Stimulated activated CD8-positive, alpha-beta memory T cell treated with anti-CD3 and anti-CD28 coated beads, Interleukin-15, amount 100 ng/mL, for 24 hours (primary cell): ENCODE data around the gene SCAANT1.
A peak's percentile ranks its signal among the peaks of the same experiment; 100 is the strongest.

Source experiments
- DNase-seq: peaks from one replicate; pipeline ENCODE4 v3.0.0-alpha.2; 2020; ENCODE audit warnings: low read depth

Gene SCAANT1

DNA sequence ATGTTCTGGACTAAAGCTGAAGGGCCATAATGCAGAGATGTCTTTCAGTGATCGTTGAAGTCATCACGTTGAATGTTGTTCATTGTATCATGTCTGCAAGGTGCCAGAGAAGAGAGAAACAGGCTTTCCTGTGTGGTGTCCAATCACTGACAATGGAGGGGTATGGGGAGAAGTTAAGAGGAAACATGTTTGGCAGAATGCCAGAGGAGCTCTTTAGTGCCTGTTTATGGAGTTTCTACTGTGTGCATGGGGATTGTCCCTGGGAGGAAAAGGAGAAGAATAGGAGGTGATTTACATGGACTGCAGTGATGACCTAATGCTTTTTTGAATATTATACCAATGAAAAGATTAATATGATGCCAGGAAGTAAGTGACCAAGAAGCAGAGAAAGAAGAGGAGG, 11.7 kb downstream of the SCAANT1 start:
- DNase-seq: no peak

DNA sequence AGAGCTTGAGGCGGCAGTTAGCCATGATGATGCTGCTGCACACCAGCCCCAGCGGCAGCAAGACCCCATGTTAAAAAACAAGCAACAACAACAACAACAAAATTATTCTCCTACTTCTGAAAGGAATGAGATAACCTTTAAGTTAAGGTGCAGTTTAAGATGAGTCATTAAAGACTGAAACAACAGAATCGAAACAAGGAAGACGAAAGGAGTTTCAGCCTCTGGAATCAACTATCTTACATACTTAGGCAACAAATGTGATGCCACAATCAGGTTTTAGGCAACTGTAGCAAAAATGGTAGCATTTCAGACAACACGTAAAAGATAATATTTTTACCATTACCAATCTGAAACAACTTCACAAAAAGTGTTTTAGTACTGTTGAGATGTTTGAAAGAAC, 12.2 kb downstream of the SCAANT1 start:
- no peak for DNase-seq

DNA sequence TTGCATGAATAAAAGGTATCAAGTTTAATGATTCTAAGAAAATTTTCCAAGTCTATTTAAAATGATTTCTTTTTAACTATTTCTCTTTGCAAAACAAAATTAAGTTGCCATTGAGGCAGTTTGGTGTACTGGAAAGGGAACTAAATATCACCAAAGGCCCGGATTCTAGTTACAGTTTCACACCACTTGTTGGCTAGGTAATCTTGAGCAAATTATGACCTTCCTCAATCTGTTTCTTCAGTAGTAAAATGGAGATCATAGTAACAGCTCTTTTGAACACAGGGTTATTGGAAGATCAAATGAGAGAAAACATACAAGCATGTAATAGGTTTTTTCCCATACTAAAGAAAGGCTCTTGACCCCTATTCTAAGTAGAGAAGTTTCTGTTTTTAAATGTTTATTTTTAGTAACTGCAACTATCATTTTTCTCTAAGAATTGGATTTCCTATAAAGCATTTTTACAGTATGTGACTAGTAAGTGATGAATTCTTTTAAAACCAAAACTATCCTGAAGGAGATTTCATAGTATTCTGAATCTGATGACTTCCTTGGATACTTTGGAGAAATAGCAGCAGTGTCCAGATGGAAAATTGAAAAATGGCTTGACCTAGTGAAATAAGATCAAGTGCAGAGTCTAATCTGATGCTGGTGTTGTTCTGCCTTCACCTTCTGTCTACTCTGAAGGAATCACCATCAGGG, 15.7 kb downstream of the SCAANT1 start:
- no peak for DNase-seq

DNA sequence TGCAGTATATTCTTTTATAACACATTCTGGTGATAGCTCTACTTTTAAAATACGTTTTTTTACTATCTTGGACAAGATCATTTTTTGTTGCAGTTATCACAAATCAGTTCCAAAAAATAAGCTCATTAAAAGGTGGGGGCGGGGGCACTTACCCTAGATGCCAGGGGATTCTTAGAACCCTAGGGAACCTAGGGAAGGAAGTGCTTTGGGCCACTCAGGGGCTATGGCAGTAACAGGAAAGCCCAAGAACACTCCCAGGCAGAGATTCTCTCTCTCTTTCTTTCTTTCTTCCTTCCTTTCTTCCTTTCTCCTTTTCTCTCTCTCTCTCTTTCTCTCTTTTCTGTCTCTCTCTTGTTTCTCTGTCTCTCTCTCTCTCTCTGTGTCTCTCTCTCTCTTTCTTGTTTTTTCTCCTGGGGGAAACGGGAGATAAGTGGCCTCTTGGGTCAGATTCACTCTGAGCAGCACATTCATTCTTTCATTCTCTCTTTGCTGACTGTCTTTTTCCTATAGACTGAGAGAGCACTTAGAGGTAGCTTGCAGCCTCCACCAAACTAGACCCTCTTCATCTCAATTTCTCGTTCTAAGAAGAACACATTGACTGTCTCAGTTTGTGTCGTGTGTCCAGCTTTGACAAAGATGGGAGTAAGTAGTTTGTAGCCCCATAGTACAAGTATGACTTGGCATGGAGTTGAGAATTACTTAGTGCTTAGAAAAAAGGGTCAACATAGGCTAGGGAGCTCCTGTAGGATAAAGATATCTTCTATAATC, 16.6 kb downstream of the SCAANT1 start:
- DNase-seq: no peak

DNA sequence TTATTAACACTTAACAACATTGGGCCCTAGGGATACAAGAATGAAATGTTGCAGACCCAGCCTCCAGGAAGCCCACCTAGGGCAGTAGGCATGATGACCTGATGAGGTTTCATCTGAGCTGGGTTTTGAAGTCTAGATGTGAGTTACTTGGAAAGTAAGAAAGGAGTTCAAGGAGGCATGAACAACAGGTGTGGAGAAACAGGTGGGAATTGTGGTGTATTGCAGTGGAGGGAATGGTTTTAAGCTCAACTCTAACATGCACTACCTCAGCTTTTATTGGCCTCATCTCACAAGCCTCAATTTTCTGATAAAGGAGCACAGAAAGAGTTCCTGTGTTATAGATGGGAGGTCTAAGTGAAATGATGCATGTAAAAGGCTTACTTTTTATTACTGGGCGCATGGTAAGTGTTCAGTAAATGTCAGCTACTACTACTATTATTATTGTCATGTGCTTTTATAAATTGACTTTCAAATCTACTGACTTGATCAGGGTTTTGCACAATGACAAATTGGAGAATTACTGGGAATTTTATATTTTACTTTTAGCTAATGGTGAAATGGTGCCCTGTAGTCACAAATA, 19.3 kb downstream of the SCAANT1 start:
- DNase-seq: no peak

DNA sequence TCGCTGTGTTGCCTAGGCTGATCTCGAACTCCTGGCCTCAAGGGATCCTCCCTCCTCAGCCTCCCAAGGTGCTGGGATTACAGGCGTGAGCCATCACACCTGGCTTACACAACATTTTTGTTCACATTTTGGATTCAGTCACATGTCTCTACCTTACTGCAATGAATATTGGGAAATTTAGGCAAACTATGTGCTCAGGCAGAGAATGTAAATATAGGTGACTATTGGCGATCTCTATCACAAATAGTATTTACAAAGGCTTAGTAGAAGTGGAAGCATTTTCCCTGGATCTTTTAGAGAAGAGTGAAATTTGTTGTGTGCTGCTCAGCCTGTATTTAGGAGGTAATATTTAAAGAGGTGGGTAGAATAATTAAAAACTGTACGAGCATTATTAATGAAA, 20.7 kb downstream of the SCAANT1 start:
- DNase-seq: no peak

DNA sequence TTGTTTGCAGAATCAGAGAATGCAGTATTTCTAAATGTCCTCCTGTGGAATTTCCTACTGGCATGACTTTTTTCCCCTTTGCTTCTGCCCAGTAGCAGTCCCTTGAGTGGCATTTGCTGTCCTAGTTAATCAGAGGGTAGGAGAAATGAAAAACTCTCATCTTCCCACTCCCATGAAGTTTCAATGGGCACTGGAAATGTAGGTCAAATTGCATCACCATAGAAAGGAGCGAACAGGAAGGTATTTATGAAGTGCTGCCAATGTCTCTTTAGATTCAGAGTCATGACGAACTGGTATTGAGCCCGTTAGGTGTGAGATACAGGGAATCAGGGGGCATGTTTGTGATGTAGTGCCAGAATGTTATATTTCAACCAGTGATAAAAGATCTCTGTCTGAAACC, 25.3 kb downstream of the SCAANT1 start:
- DNase-seq: no peak

DNA sequence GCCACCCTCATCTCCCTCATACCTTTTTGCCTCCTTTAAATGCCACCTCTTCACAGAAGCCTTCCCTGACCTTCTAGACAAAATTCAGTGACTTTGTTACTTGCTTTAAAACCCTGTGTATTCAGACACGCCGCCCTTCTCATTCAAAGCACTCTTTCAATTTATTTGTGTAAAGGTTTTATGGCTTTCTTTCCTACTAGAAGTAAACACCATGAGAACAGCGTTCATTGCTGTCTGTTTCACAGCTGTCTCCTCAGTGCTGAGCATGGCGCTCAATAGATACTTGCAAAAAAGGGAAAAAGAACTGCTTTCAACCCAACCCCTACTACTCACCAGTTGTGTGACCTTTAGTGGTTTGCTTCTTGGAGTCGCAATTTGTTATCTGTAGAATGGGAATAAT, 31.5 kb downstream of the SCAANT1 start:
- no peak for DNase-seq

DNA sequence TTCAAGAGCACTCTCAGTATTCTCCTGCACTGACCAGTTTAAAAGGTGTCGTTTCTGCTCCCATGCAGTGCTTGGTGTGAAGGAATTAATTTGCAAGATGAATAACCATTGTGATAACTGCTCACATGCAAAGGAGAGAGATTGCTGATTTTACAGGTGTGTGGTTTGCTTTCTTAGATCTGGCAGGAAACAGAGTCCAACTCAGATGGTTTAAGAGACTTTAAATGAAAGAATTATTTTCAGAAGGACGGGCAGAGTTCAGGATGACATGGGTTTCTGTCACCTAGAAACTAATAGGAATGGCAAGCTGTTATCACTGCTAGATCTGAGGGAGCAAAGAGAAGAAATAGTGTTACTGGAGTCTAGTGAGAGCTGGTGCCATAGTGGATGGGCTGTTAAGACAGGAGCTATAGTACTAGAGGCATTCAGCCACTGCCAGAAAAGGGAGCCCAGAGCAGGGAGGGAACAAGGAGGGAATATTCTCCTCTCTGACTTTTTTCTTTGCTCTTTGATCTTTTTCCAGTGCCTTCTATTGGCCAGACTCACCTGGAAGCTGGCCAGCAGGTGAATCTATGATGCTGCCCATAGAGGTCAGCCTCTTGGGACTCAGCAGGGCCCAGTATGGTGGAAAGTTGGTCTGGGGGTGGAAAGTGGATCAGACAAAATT, 33.7 kb downstream of the SCAANT1 start:
- DNase-seq: no peak

DNA sequence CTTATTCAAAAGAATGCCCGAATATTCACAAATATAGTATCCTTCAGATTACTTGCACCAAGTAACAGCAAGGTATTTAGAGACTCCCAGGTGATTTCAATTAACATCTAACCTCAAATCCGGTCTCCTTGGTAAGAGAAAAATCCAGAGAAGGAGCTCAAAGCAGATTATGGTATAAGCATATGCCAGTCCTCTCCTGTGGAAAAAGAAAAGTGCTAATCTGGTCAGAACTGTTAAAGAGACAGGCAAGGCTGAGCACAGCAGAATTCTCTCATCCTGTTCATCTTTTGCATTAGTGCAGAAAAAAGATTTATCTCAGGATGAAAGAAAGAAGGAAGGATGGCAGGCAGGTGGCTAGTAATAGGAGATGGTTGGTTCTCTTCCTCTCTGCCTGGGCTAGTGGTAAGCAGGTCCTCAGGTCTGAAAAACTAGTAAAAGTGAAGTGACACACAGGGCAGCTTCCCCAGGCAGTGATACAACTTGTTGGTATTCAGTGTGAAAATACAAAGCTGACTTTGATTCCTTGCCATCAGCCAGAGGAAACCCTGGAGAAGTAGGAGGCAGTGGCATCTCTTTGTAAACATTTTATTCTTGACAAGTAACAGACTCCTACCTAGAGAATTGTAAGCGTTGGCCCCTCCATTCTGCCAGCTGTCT, 34.3 kb downstream of the SCAANT1 start:
- no peak for DNase-seq

DNA sequence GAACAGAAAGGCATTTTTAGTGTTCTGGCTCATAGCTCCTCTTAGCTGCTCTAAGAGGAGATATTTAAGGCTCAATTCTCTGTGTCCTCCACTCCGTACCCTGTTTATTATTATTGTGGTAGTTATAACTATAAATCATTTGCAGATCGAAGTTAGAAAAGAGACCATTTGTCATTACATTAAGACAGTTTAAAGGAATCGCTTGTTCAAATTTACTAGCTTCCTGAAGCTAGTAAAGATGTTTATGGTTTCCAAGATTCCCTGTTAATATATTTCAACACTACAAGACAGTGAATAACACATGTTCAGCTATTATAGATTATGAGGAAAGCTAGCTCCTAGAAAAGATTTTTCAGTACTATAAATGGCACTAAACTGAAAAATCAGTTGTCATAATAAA, 35.9 kb downstream of the SCAANT1 start:
- no peak for DNase-seq

DNA sequence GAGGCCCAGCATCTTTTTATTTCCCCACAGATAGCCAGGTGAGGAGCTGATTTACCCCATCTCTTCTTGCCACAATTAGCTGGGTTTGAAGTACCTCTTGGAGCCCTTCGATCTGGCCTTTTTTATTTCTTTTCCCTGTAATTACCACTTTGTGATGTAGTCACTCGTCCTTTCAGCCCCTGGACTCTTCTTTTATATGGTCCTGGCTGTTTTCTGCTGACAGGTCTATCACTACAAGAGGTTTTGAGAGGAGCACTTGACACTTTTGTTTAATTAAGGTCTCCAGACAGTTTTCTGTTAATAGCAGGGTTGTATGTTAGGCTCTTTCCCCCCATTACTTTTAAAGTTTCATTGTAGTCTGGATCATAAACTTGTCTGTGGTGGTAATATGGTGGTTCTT, 36.7 kb downstream of the SCAANT1 start:
- no peak for DNase-seq

DNA sequence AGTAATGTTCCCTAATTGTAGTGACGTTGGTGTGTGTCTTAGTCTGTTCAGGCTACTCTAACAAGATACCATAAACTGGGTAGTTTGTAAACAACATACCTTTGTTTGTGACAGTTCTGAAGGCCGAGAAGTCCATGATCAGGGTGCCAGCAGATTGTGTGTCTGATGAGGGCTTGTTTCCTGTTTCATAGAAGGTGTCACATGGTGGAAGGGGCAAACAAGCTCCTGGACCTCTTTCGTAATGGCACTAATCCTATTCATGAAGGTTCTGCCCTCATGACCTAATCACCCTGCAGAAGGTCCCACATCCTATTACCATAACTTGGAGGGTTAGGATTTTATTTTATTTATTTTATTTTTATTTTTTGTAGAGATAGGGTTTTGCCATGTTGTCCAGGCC, 37.4 kb downstream of the SCAANT1 start:
- no peak for DNase-seq

DNA sequence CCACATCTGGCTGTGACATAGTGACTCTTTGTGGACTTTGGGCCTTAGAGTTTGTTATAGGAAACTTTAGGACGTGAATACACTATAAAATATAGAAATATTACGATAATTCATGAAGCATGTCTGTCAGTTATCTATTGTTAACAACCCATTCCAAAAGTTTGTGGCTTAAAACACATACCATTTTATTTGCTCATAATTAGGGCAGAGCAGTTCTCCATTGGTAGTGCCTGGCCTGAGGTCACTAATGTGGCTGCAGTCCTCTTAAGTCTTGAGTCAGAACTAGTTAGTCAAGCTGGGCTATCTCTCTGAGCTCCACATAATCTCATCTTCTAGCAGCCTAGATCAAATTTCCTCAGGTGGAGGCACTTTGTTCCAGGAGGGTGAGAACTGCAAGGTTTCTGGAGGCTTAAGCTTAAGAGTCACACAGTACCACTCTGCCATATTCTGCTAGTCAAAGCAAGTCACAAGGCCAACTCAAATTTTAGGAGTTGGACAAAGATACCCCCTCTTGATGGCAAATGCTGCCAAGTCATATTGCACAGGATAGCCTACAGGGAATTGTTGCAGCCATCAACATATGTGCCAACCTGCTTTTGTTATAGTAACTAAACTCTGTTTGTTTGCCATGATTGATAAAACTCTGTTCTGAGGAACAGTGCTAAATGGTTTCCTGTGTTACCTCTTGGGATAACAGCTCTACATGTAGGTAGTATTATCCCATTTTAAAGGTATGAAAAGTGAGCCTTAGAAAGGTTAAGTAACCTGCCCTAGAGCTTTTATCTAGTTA, 39.9 kb downstream of the SCAANT1 start:
- DNase-seq: no peak

DNA sequence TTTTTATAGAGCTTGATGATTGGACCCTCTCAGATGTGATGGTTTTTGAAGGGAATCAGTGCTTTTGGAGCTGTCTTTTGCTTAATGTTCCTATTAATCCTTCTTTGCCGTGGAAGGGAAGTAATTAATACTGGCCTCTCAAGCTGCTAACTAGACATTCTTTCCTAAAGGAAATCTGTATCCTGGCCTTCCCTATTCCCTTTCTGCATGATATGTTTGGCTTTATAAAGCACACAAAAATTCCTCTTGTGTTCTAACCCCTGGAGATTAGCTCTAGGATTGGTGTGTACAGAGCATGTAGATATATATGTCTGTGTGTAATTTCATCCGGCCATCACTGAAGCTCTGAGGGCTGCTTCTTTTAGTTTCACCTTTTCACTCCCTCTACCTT, 41.6 kb downstream of the SCAANT1 start:
- DNase-seq: no peak

DNA sequence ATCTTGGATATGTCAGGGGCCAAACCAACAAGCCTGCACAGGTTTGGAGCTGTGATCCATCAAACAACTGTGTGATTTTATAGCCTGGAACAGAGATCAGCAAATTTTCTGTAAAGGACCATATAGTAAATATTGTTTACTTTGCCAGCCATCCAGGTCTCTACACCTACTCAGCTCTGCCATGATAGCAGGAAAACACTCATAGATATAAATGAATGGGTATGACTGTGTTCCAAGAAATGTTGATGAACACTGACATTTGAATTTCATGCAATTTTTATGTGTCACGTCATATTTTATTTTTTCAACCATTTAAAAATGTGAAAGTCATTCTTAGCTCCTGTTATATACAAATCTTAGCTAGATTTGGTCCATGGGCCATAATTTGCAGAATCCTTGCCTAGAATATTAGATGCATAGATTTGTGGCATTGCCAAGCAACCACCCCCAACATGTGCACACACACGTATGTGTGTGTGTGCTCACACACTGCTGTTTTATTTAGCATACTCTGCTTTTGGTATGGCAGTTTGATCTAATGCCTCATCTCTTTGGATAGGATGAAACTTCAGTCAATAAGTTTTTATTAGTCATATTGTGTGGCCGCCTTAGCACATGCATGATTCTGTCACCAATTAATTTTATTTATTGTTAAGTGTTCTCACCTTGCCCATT, 42.1 kb downstream of the SCAANT1 start:
- DNase-seq: no peak

DNA sequence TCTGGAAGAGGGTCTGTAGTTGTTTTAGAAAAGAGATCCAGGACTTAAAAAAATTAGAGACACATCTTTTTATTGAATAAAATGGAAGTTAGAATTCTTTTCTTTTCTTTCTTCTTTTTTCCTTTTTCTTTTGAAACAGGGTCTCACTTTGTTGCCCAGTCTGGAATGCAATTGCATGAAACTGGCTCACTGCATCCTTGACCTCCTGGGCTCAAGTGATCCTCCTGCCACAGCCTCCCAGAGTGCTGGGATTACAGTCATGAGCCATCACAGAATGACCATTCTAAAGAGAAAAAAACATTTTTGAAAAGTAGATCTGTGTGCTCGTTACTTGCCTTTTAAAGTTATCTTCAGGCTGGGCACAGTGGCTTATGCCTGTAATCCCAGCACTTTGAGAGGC, 45.0 kb downstream of the SCAANT1 start:
- no peak for DNase-seq

DNA sequence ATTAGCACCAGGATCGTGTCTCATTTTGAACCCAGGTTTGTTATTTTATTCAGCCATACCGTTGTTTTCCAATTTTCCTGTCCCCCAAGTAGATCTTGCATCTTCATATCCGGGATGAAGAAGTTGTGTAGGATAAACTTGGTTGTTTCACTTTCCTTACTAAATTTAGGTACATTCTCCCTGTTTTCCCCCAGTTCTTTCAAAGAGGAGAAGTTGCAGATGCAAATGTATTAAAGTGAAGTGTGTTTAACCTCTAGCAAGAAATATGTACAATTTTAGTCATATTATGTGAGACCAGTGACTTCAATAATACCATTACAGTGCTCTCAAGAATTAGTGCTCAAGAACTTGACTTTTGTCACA, 47.2 kb downstream of the SCAANT1 start:
- no peak for DNase-seq

DNA sequence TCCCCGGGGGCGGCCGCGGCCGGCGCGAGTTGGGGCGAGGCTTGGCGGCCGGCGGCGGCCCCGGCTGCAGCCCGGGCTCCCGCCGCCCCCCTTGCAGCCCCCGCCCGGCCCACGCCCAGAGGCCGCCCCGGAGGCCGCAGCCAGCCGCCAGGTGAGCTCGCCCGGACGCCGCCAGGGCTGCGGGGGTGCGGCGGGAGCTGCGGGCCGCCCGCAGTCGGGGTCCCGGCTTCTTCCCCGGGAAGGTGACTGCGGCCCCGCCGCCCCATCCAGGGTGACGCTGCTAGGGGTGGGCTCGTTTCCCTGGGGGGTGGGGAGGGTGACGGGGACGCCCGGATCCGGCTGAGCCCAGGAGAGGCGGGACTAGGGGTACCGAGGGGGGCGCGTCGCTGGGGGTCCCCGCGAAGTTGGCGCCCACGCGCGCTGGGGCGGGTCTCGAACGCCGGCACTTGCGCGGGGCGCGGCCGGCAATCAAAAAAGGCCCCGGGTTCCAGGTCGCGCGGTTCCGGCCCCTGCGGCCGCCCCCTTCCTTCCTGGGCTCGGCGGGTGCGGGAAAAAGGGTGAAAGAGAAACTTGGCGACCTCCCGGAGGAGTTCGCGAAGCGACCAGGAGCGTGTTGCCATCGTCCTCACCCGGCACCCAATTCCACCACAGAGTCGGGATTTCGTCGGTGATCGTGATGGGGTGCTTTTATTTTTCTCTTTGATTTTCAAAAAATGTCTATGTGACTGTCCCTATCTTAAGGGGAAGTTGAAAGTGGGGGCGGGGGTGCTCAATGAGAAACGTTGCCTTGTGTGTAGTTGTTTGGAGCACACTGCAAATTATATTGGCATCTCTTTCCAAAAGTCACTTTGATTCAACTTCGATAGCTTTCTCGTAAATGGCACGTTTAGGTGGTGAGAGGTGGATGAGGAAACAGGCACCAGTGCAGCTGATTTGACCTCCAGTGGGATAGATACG, 47.9 kb downstream of the SCAANT1 start:
- DNase-seq: peak; percentile 26
